Left lung (tissue), 10 donors: Measurements from ENCODE around the gene CISTR. TPM values are rescaled to one million over a fixed set of nuclear protein-coding genes. Genes with fewer than 3 reads are reported as not detected.
A peak's percentile ranks its signal among the peaks of the same experiment; 100 is the strongest.

Experiments
- ATAC-seq: fragments of 200-7000 bp; cut with Tn5 transposase; one replicate; pipeline ENCODE4 v1.9.1; 2020; ENCODE audit warnings: moderate library complexity
- DNase-seq, 4 donors: peaks; one replicate each; pipeline ENCODE4 v3.0.0-alpha.2; 2013 to 2020
- H3K27ac ChIP-seq, 2 donors: fragments of 200-600 bp; sonication (generic) in 1 of 2; one replicate each; pipeline versions ENCODE4 v1.5.0 to v1.8.0; 2020 to 2021
- H3K27me3 ChIP-seq, 2 donors: fragments of 200-600 bp; sonication (generic) in 1 of 2; one replicate each; pipeline versions ENCODE4 v1.5.0 to v1.8.0; 2020 to 2021
- H3K36me3 ChIP-seq, 2 donors: fragments of 200-600 bp; sonication (generic) in 1 of 2; one replicate each; pipeline versions ENCODE4 v1.5.0 to v1.8.0; 2020 to 2021
- H3K4me1 ChIP-seq, 2 donors: fragments of 200-600 bp; one replicate each; pipeline ENCODE4 v1.8.0; 2021
- H3K4me3 ChIP-seq, 2 donors: fragments of 200-600 bp; sonication (generic) in 1 of 2; one replicate each; pipeline versions ENCODE4 v1.5.0 to v1.8.0; 2020 to 2021; ENCODE audit warnings: mild to moderate bottlenecking in 1 of 2
- H3K9me3 ChIP-seq, 2 donors: fragments of 200-600 bp; sonication (generic) in 1 of 2; one replicate each; pipeline versions ENCODE4 v1.5.0 to v1.8.0; 2020 to 2021
- intact Hi-C, 2 donors: fragments of 100-400 bp; cut with DNase I; formaldehyde crosslinking; loops; one replicate each; pipeline versions ENCODE4 v1.11.2 to v1.14.2; 2022
- polyA plus RNA-seq, 6 donors: library from polyadenylated mRNA; unstranded; fragments of 120-200 nt; gene quantifications; one replicate each; pipeline ENCODE4 v1.2.1, GENCODE V29; 2013; ENCODE audit not compliant: insufficient read length in 6 of 6
- total RNA-seq, 2 donors: library from RNA; stranded (reverse); fragmentation: NEBNext Ultra II Directional; extraction: Animal tissue kit (Norgen Biotek cat#: 25700); gene quantifications; one replicate each; pipeline ENCODE4 v1.2.1, GENCODE V29; 2021
- TF ChIP-seq, protein P1 (sequence below), 2 donors: fragments of 200-600 bp; sonication (generic) in 1 of 2; IDR thresholded peaks; one replicate each; pipeline versions ENCODE4 v1.5.0 to v1.8.0; 2021; ENCODE audit warnings: antibody characterized with exemption in 2 of 2
- donor health status: DM: no; HTN: yes; CAD: no.
- donor health status: DM: no; HTN: no; CAD: no.

Gene CISTR
- total and polyA plus RNA-seq, 8 donors, result not detected

DNA sequence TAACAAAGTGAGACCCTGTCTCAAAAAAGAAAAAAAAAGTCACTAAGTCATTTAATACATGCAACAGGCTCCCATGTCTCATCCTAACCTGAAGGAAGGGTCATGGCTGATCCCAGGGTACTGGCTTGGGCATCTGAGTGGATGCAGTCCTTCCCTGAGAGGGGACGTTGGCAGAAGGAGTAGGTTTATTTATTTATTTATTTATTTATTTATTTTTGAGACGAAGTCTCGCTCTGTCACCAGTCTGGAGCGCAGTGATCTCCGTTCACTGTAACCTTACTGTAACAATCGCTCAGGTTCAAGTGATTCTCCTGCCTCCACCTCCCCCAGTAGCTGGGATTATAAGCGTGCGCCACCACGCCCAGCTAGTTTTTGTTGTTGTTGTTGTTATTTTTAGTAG lies 17.4 kb downstream of the CISTR start:
- Histone ChIP-seq H3K4me3 (no peak overlapping the region), H3K36me3 (no peaks in the 10 kb centered on the region), H3K4me1 (peaks cover 3 to 13% of the 10 kb centered on the region in 2 donors), H3K27me3 (peaks cover 16 to 65% of the 10 kb centered on the region in 2 donors), H3K9me3 (no peaks in the 10 kb centered on the region), H3K27ac (no peak overlapping the region)
- no peak for ATAC-seq
- intact Hi-C loops, result no loop called here
- TF ChIP-seq, protein P1, sequence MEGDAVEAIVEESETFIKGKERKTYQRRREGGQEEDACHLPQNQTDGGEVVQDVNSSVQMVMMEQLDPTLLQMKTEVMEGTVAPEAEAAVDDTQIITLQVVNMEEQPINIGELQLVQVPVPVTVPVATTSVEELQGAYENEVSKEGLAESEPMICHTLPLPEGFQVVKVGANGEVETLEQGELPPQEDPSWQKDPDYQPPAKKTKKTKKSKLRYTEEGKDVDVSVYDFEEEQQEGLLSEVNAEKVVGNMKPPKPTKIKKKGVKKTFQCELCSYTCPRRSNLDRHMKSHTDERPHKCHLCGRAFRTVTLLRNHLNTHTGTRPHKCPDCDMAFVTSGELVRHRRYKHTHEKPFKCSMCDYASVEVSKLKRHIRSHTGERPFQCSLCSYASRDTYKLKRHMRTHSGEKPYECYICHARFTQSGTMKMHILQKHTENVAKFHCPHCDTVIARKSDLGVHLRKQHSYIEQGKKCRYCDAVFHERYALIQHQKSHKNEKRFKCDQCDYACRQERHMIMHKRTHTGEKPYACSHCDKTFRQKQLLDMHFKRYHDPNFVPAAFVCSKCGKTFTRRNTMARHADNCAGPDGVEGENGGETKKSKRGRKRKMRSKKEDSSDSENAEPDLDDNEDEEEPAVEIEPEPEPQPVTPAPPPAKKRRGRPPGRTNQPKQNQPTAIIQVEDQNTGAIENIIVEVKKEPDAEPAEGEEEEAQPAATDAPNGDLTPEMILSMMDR (IDR thresholded peaks at IDR 0.05), result no peak
- DNase-seq, result no peak

DNA sequence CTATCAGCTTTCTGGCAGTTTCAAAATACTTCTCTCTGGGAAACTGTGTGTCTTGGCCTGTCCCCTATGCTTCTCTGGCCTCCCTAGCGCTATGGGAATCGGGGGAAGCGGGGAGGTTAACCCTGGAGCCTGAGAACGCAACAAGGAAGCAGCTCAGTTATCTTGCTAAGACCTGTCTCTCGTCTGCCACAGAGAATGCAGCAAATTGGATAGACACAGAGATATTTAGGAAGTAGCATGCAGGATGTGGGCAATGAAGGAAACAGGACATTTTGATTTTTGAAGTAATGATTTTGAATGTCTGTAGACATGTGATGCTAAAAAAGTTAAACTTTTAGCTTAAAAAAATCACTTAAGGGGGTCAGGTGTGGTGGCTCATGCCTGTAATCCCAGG lies 18.0 kb downstream of the CISTR start:
- Histone ChIP-seq H3K27ac (no peak overlapping the region), H3K9me3 (no peaks in the 10 kb centered on the region), H3K27me3 (peaks cover 11 to 59% of the 10 kb centered on the region in 2 donors), H3K36me3 (no peaks in the 10 kb centered on the region), H3K4me1 (peaks cover 0 to 7% of the 10 kb centered on the region in 2 donors), H3K4me3 (no peak overlapping the region)
- TF ChIP-seq, protein P1 (IDR thresholded peaks at IDR 0.05), result no peak
- DNase-seq (no peak), ATAC-seq (no peak)
- intact Hi-C loops, result no loop called here

DNA sequence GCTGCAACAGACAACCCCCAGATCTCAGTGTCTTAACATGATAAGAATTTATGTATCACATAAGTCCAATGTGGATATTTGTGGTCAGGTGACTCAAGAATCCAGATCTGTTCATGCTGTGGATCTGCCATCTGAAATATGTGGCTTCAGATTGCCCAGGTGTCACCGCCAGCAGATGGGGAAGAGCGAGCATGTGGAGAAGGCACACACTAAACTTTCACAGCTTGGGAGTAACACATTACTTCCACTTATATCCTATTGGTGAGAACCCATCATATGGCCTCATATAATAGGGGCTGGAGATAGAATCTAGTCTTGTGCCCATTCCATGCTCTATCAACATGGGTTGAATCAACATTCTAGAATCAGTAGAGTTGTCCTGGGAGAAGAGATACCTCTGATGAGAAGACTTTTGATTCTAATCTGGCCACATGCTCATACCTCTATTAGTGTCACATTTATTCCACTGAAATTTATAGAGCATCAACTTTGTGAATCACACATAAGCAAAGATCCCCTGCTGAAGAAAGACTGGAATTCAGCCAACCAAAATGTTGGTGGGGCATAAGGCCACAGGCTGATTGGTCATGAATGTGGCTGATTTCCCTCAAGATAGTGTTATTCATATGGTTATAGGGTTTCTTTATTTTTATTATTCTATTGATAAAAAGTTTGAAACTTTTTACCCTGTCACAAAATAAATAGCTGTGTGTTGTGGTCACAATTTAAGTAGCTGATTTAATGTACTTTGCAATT lies 18.6 kb downstream of the CISTR start:
- Histone ChIP-seq H3K4me1 (peaks cover 0 to 4% of the 10 kb centered on the region in 2 donors), H3K27ac (no peak overlapping the region), H3K27me3 (peaks cover 5 to 53% of the 10 kb centered on the region in 2 donors), H3K36me3 (no peaks in the 10 kb centered on the region), H3K4me3 (no peak overlapping the region), H3K9me3 (no peaks in the 10 kb centered on the region)
- DNase-seq (no peak), ATAC-seq (no peak)
- TF ChIP-seq, protein P1 (IDR thresholded peaks at IDR 0.05), result no peak
- intact Hi-C loops, result no loop called here

DNA sequence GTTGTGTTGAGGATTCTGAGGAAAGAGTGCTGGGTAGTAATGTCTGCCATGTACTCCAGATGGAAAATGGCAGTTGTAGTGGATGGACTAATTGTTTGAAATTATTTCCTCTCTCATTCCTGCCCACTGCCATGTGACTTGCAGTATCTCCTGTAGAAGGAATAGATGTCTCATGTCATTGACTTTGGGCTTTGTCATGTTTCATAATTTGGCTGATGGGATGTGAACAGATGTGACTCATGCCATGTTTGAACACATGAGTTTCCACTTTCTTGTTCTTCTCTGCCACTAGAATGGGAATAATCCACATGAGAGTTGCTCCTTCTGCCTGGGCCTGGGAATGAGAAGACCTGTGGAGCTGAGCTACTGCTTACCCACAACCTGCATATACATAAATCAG lies 22.1 kb downstream of the CISTR start:
- Histone ChIP-seq H3K27ac (no peak overlapping the region), H3K9me3 (no peaks in the 10 kb centered on the region), H3K36me3 (peaks cover 0 to 4% of the 10 kb centered on the region in 2 donors), H3K4me3 (no peak overlapping the region), H3K4me1 (peaks cover 8 to 25% of the 10 kb centered on the region in 2 donors), H3K27me3 (peaks cover 0 to 20% of the 10 kb centered on the region in 2 donors)
- TF ChIP-seq, protein P1 (IDR thresholded peaks at IDR 0.05), result no peak
- DNase-seq (no peak), ATAC-seq (no peak)
- intact Hi-C loops, result no loop called here

DNA sequence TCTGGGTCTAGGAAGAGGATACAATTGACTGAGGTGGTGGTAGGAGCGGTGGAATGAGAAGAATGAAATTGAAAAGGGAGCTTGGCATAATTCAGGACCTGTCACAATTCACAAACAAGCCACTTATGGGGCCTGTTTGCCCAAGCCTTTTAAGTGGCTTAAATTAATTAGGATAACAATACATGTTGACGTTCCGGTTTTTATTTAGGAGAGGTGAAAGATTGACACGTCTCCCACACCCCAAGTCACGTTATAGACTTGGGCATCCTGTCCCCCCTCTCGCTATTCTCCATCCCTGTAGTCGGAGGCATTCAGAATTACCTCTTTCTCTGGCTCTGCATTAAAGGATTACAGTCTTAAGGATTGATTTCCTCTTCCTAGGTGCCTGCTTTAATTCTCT lies 23.6 kb downstream of the CISTR start:
- peak overlapping the region; percentile 53 to 73 for H3K27ac ChIP-seq
- H3K9me3 ChIP-seq, result no peaks in the 10 kb centered on the region
- intact Hi-C loops, result no loop called here
- peaks cover 0 to 9% of the 10 kb centered on the region in 2 donors for H3K27me3 ChIP-seq
- peaks cover 0 to 19% of the 10 kb centered on the region in 2 donors for H3K36me3 ChIP-seq
- ATAC-seq (no peak), DNase-seq (no peak)
- H3K4me3 ChIP-seq, result peak overlapping the region in 1 of 2 donors; percentile 67
- H3K4me1 ChIP-seq, result peaks cover 8 to 25% of the 10 kb centered on the region in 2 donors
- TF ChIP-seq, protein P1 (IDR thresholded peaks at IDR 0.05), result no peak
